ENCODE measurements around the gene FLVCR1.
"Not testable (repeated sequence)": the region's sequence is repeated elsewhere in the genome, so short reads cannot be mapped to it uniquely, and the experiment has no call there.

FLVCR1 gene

GRCh38 chr1:212860713-212861581 is 2.9 kb downstream of the FLVCR1 start:
- no peak for DNase-seq (ENCODE audit: low spot score)

- no peak for DNase-seq (ENCODE audit: low spot score)
Observed at GRCh38 chr1:212862111-212862690, 4.1 kb downstream of the FLVCR1 start.

GRCh38 chr1:212863345-212863744 is 5.3 kb downstream of the FLVCR1 start:
- DNase-seq (ENCODE audit: low spot score): not testable (repeated sequence)

GRCh38 chr1:212864201-212864600 is 6.1 kb downstream of the FLVCR1 start:
- no peak for DNase-seq (ENCODE audit: low spot score)

- no peak for DNase-seq (ENCODE audit: low spot score)
Observed at GRCh38 chr1:212867192-212867591, 9.1 kb downstream of the FLVCR1 start.

GRCh38 chr1:212871976-212872375 is 13.9 kb downstream of the FLVCR1 start:
- DNase-seq (ENCODE audit: low spot score): no peak

- no peak for DNase-seq (ENCODE audit: low spot score)
Observed at GRCh38 chr1:212873518-212873917, 15.4 kb downstream of the FLVCR1 start.

- DNase-seq (ENCODE audit: low spot score): no peak
Observed at GRCh38 chr1:212878418-212878817, 20.3 kb downstream of the FLVCR1 start.

- DNase-seq (ENCODE audit: low spot score): no peak
Observed at GRCh38 chr1:212879947-212880690, 22.0 kb downstream of the FLVCR1 start.

- DNase-seq (ENCODE audit: low spot score): no peak
Observed at GRCh38 chr1:212884592-212884991, 26.5 kb downstream of the FLVCR1 start.

- no peak for DNase-seq (ENCODE audit: low spot score)
Observed at GRCh38 chr1:212892108-212892507, 34.0 kb downstream of the FLVCR1 start.

- no peak for DNase-seq (ENCODE audit: low spot score)
Observed at GRCh38 chr1:212899845-212900244, 41.8 kb downstream of the FLVCR1 start.

- no peak for DNase-seq (ENCODE audit: low spot score)
Observed at GRCh38 chr1:212901290-212901689, 43.2 kb downstream of the FLVCR1 start.

GRCh38 chr1:212902054-212902453 is 44.0 kb downstream of the FLVCR1 start:
- no peak for DNase-seq (ENCODE audit: low spot score)

- no peak for DNase-seq (ENCODE audit: low spot score)
Observed at GRCh38 chr1:212903664-212904063, 45.6 kb downstream of the FLVCR1 start.

GRCh38 chr1:212908071-212908470 is 50.0 kb downstream of the FLVCR1 start:
- not testable (repeated sequence) for DNase-seq (ENCODE audit: low spot score)

GRCh38 chr1:212908971-212909370 is 50.9 kb downstream of the FLVCR1 start:
- no peak for DNase-seq (ENCODE audit: low spot score)

GRCh38 chr1:212909652-212910063 is 51.6 kb downstream of the FLVCR1 start:
- DNase-seq (ENCODE audit: low spot score): no peak

- not testable (repeated sequence) for DNase-seq (ENCODE audit: low spot score)
Observed at GRCh38 chr1:212910213-212910612, 52.1 kb downstream of the FLVCR1 start.

GRCh38 chr1:212913638-212914037 is 55.6 kb downstream of the FLVCR1 start:
- not testable (repeated sequence) for DNase-seq (ENCODE audit: low spot score)

- DNase-seq (ENCODE audit: low spot score): not testable (repeated sequence)
Observed at GRCh38 chr1:212914110-212914509, 56.0 kb downstream of the FLVCR1 start.

- DNase-seq (ENCODE audit: low spot score): no peak
Observed at GRCh38 chr1:212914789-212915188, 56.7 kb downstream of the FLVCR1 start.
